Measurements from ENCODE around the gene SETBP1. TPM values are rescaled to one million over a fixed set of nuclear protein-coding genes. Genes with fewer than 3 reads are reported as not detected.

SETBP1 gene
- total RNA-seq, 2 experiments from 2014 or later: 6.4 to 6.7 TPM

DNA sequence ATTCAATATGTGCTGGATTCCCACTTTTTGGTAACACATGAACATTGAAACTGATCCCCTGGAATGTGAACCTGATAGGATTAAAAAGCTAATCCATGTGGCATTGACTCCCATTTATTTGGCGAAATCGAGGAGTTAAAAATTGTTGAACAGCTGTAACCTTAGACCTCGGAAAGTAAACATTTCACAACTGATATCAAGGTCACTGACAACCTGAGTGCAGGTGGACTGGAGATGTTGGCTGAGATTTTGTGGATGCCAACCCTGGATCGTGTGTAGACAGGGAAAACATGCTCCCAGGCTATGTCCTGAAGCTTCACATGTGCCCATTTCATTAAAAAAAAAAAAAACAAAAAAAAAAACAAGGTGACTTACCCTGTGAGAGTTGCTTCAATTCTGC, 204.8 kb downstream of the SETBP1 start:
- intact Hi-C loops (cut with micrococcal nuclease): no loop called here
- Mint-ChIP-seq H3K4me1 (ENCODE audit: low read depth) (peaks cover 20% of the 10 kb centered on the region), H3K27ac (no peak overlapping the region)

DNA sequence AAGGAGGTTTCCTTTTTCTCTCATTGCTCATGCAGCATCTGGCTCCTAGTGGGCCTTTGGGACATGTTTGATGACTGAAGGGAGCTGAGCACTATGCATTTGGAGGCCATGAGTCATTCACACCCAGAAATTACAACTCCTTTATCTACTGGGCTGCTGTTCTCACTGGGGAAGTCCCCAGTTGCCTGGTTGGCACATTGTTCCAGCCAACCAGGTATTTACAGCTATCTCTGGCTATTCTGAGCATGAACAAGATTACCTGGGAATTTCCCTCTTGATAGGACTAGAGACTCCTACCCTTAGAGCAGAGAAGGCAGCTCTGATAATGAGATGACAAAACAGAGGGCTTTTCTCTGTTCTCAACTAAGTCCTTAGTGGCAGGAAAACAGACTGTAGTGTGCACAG, 206.5 kb downstream of the SETBP1 start:
- peak overlapping the region; percentile 88 for H3K27ac Mint-ChIP-seq
- H3K36me3 Mint-ChIP-seq: no peaks in the 10 kb centered on the region
- ChIA-PET CTCF (interaction anchor here (0.7 to 2.1 kb wide), 11 partner anchors 9 to 326 kb away, joined by 3 to 12 read pairs (median 4); no protein-coding TSS in a partner anchor), POLR2A (interaction anchor here (0.6 to 1.7 kb wide), 11 partner anchors 11 to 208 kb away, joined by 3 to 15 read pairs (median 5); partner anchors contain the start of gene SETBP1)
- DNase-seq: peak; percentile 74
- peaks cover 13% of the 10 kb centered on the region for H3K9me3 Mint-ChIP-seq
- no peak overlapping the region for H3K4me3 Mint-ChIP-seq
- intact Hi-C loops (cut with micrococcal nuclease): loop anchor here (1.0 kb wide), 8 partner anchors 48 to 310 kb away; no protein-coding TSS in a partner anchor
- H3K4me1 Mint-ChIP-seq (ENCODE audit: low read depth): peaks cover 25% of the 10 kb centered on the region
- H3K27me3 Mint-ChIP-seq: peaks cover 3% of the 10 kb centered on the region

More for the DNA sequence above, 204.8 kb downstream of the SETBP1 start:
- H3K36me3 Mint-ChIP-seq: no peaks in the 10 kb centered on the region
- peaks cover 3% of the 10 kb centered on the region for H3K27me3 Mint-ChIP-seq
- peaks cover under 1% of the 10 kb centered on the region for H3K9me3 Mint-ChIP-seq
- POLR2A ChIA-PET: no interaction called here
- H3K4me3 Mint-ChIP-seq: no peak overlapping the region
- CTCF ChIA-PET: interaction anchor here (0.6 kb wide), 1 partner anchor 98 kb away, joined by 4 read pairs; no protein-coding TSS in a partner anchor
- DNase-seq: no peak

- no peak for DNase-seq
- CTCF ChIA-PET: no interaction called here
- peaks cover 13% of the 10 kb centered on the region for H3K9me3 Mint-ChIP-seq
- intact Hi-C loops (cut with micrococcal nuclease): no loop called here
- POLR2A ChIA-PET: no interaction called here
- H3K36me3 Mint-ChIP-seq: no peaks in the 10 kb centered on the region
- H3K4me1 Mint-ChIP-seq (ENCODE audit: low read depth): peaks cover 44% of the 10 kb centered on the region
- H3K27me3 Mint-ChIP-seq: no peaks in the 10 kb centered on the region
- no peak overlapping the region for H3K4me3 Mint-ChIP-seq
- H3K27ac Mint-ChIP-seq: no peak overlapping the region
These were observed 208.4 kb downstream of the SETBP1 start for GRCh38 chr18:44889111-44889510.

DNA sequence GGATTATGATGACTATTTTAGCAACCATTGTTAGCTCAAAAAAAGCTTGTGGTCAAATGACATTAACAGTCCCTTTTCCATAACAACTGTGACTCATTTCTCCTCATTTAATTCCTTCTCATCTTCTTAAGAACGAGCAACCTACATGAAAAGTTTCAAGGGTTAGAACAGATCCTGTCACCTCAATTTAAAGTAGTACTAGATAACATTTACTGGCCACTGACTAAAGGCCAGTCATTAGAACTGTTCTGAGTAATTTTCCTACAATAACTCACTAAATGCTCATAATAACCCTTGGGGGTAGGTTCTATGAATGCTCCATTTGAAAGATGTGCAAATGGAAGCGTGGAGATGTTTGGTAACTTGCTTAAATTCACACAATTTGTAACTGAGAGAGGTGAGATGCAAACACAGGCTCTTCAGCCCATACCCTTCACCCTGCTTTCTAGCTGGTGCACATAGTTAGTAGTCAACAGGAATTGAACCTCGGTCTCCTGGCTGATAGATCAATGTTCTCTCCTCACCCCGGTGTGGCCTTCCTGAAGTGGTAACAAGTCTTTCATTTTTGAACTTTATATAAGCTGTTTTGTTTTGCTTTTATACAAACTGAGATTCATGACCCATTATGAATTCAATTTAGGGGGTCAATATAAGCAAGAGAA, 212.5 kb downstream of the SETBP1 start:
- intact Hi-C loops (cut with micrococcal nuclease): loop anchor here (1.0 to 10.0 kb wide), 6 partner anchors 74 to 492 kb away; no protein-coding TSS in a partner anchor
- ChIA-PET POLR2A (interaction anchor here (0.8 to 2.5 kb wide), 9 partner anchors 11 to 214 kb away, joined by 3 to 16 read pairs (median 6); no protein-coding TSS in a partner anchor), CTCF (interaction anchor here (0.7 to 2.2 kb wide), 6 partner anchors 74 to 319 kb away, joined by 3 to 11 read pairs (median 4); no protein-coding TSS in a partner anchor)
- peak; percentile 11 for DNase-seq
- peaks cover 13% of the 10 kb centered on the region for H3K9me3 Mint-ChIP-seq
- no peaks in the 10 kb centered on the region for H3K36me3 Mint-ChIP-seq
- no peak overlapping the region for H3K4me3 Mint-ChIP-seq
- H3K27ac Mint-ChIP-seq: peak overlapping the region; percentile 87
- H3K4me1 Mint-ChIP-seq (ENCODE audit: low read depth): peaks cover 52% of the 10 kb centered on the region
- no peaks in the 10 kb centered on the region for H3K27me3 Mint-ChIP-seq

DNA sequence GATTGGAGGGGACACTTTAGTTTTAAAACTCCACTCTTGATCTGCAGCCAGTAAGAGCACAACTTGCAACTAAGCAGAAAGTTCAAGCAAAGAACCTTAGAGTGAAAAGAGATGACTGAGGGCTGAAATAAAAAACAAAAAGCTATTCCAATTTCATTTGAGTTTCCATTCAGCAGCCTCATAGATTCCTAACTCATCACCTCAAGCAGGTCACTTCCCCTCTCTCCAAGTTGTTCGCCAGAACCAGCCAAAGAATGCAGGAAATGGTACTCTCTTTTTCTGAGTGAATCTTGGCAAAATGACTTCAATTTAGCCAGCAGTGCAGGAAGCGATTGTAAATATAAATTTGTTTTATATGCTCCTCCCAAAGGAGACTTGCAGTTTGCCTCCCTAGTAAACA, 213.3 kb downstream of the SETBP1 start:
- no peak for DNase-seq
- H3K36me3 Mint-ChIP-seq: no peaks in the 10 kb centered on the region
- H3K4me3 Mint-ChIP-seq: peak overlapping the region; percentile 11
- intact Hi-C loops (cut with micrococcal nuclease): loop anchor here (1.0 to 10.0 kb wide), 6 partner anchors 75 to 491 kb away; no protein-coding TSS in a partner anchor
- peaks cover 48% of the 10 kb centered on the region for H3K4me1 Mint-ChIP-seq (ENCODE audit: low read depth)
- H3K9me3 Mint-ChIP-seq: peaks cover 13% of the 10 kb centered on the region
- no peaks in the 10 kb centered on the region for H3K27me3 Mint-ChIP-seq
- peak overlapping the region; percentile 87 for H3K27ac Mint-ChIP-seq
- ChIA-PET POLR2A (interaction anchor here (1.5 to 2.5 kb wide), 5 partner anchors 16 to 215 kb away, joined by 3 to 16 read pairs (median 8); no protein-coding TSS in a partner anchor), CTCF (interaction anchor here (0.7 to 2.4 kb wide), 4 partner anchors 119 to 318 kb away, joined by 3 to 11 read pairs (median 6); no protein-coding TSS in a partner anchor)

DNA sequence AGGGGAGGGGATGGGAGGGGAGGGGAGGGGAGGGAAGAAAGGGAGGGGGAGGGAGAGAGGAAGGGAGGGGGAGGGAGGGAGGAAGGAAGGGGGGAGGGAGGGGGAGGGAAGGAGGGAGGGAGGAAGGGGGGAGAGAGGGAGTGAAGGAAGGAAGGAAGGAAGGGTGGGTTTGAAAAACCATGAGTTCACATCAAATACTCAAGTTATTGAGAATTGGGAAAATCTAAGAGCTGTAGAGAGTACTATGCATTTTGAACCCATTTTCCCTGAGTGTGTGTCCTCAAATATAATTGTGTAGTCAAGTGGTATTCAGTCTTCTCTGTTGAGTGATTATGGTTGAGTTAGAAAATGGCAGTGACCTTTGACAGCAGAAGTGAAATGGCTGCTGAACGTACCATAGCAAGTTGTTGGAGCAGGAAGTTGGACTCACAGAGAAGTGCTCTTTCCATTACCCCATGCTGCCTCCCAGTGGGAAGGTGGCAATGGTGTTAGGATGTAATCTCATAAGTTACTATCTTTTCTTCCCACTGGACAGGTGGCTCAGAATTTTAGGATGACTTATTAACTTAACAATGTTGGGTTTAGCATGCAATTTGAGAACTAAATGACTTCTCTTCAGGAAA, 214.6 kb downstream of the SETBP1 start:
- Mint-ChIP-seq H3K27ac (no peak overlapping the region), H3K4me3 (no peak overlapping the region), H3K27me3 (no peaks in the 10 kb centered on the region), H3K9me3 (peaks cover 13% of the 10 kb centered on the region), H3K36me3 (no peaks in the 10 kb centered on the region), H3K4me1 (ENCODE audit: low read depth) (peaks cover 43% of the 10 kb centered on the region)
- ChIA-PET POLR2A (no interaction called here), CTCF (interaction anchor here (0.6 to 2.4 kb wide), 4 partner anchors 178 to 216 kb away, joined by 3 to 11 read pairs (median 4); no protein-coding TSS in a partner anchor)
- peak; percentile 62 for DNase-seq
- intact Hi-C loops (cut with micrococcal nuclease): loop anchor here (10.0 kb wide), 1 partner anchor 490 kb away; no protein-coding TSS in a partner anchor

GRCh38 chr18:44896846-44897245, 216.2 kb downstream of the SETBP1 start:
- intact Hi-C loops (cut with micrococcal nuclease): loop anchor here (10.0 kb wide), 1 partner anchor 488 kb away; no protein-coding TSS in a partner anchor
- Mint-ChIP-seq H3K27me3 (peaks cover 5% of the 10 kb centered on the region), H3K4me3 (no peak overlapping the region), H3K27ac (no peak overlapping the region), H3K36me3 (no peaks in the 10 kb centered on the region), H3K4me1 (ENCODE audit: low read depth) (peaks cover 42% of the 10 kb centered on the region), H3K9me3 (peaks cover 1% of the 10 kb centered on the region)
- POLR2A ChIA-PET: no interaction called here
- no peak for DNase-seq
- CTCF ChIA-PET: interaction anchor here (1.1 kb wide), 1 partner anchor 10 kb away, joined by 4 read pairs; no protein-coding TSS in a partner anchor

- ChIA-PET POLR2A (interaction anchor here (1.8 kb wide), 1 partner anchor 10 kb away, joined by 5 read pairs; no protein-coding TSS in a partner anchor), CTCF (interaction anchor here (1.1 to 1.2 kb wide), 2 partner anchors 10 to 316 kb away, joined by 4 read pairs; no protein-coding TSS in a partner anchor)
- Mint-ChIP-seq H3K27me3 (peaks cover 5% of the 10 kb centered on the region), H3K27ac (no peak overlapping the region), H3K4me1 (ENCODE audit: low read depth) (peaks cover 36% of the 10 kb centered on the region), H3K4me3 (no peak overlapping the region), H3K9me3 (no peaks in the 10 kb centered on the region), H3K36me3 (no peaks in the 10 kb centered on the region)
- no peak for DNase-seq
- intact Hi-C loops (cut with micrococcal nuclease): loop anchor here (10.0 kb wide), 1 partner anchor 487 kb away; no protein-coding TSS in a partner anchor
These were observed 216.7 kb downstream of the SETBP1 start for GRCh38 chr18:44897411-44897810.

- POLR2A ChIA-PET: interaction anchor here (1.8 kb wide), 1 partner anchor 11 kb away, joined by 5 read pairs; no protein-coding TSS in a partner anchor
- DNase-seq: no peak
- intact Hi-C loops (cut with micrococcal nuclease): loop anchor here (10.0 kb wide), 1 partner anchor 487 kb away; no protein-coding TSS in a partner anchor
- Mint-ChIP-seq H3K9me3 (no peaks in the 10 kb centered on the region), H3K36me3 (no peaks in the 10 kb centered on the region), H3K27ac (no peak overlapping the region), H3K4me1 (ENCODE audit: low read depth) (peaks cover 32% of the 10 kb centered on the region), H3K4me3 (no peak overlapping the region), H3K27me3 (peaks cover 5% of the 10 kb centered on the region)
- CTCF ChIA-PET: interaction anchor here (1.1 to 1.2 kb wide), 2 partner anchors 11 to 315 kb away, joined by 4 read pairs; no protein-coding TSS in a partner anchor
These were observed 217.1 kb downstream of the SETBP1 start for GRCh38 chr18:44897816-44898215.

GRCh38 chr18:44898498-44898897, 217.8 kb downstream of the SETBP1 start:
- no peak for DNase-seq
- no peak overlapping the region for H3K4me3 Mint-ChIP-seq
- peaks cover 26% of the 10 kb centered on the region for H3K4me1 Mint-ChIP-seq (ENCODE audit: low read depth)
- no peaks in the 10 kb centered on the region for H3K9me3 Mint-ChIP-seq
- ChIA-PET CTCF (no interaction called here), POLR2A (interaction anchor here (1.8 kb wide), 1 partner anchor 11 kb away, joined by 5 read pairs; no protein-coding TSS in a partner anchor)
- H3K36me3 Mint-ChIP-seq: no peaks in the 10 kb centered on the region
- H3K27ac Mint-ChIP-seq: no peak overlapping the region
- intact Hi-C loops (cut with micrococcal nuclease): loop anchor here (10.0 kb wide), 1 partner anchor 486 kb away; no protein-coding TSS in a partner anchor
- peaks cover 10% of the 10 kb centered on the region for H3K27me3 Mint-ChIP-seq

GRCh38 chr18:44899832-44900231, 219.1 kb downstream of the SETBP1 start:
- H3K36me3 Mint-ChIP-seq: no peaks in the 10 kb centered on the region
- H3K4me3 Mint-ChIP-seq: no peak overlapping the region
- ChIA-PET CTCF (no interaction called here), POLR2A (no interaction called here)
- H3K4me1 Mint-ChIP-seq (ENCODE audit: low read depth): peaks cover 15% of the 10 kb centered on the region
- H3K27me3 Mint-ChIP-seq: peaks cover 11% of the 10 kb centered on the region
- intact Hi-C loops (cut with micrococcal nuclease): loop anchor here (2.0 to 10.0 kb wide), 2 partner anchors 313 to 485 kb away; no protein-coding TSS in a partner anchor
- H3K27ac Mint-ChIP-seq: no peak overlapping the region
- H3K9me3 Mint-ChIP-seq: no peaks in the 10 kb centered on the region
- DNase-seq: no peak
